Superior temporal gyrus (tissue), 1 donor: ENCODE measurements around the gene KCTD20.
"Not testable (repeated sequence)": the region's sequence is repeated elsewhere in the genome, so short reads cannot be mapped to it uniquely, and the experiment has no call there.

Source experiments
- DNase-seq: peaks from one replicate; pipeline ENCODE4 v3.0.0-alpha.2; 2016; ENCODE audit errors: extremely low spot score

Gene KCTD20

GRCh38 chr6:36442671-36443470, at the start of gene KCTD20, which contains the start of gene PXT1:
Gene KCTD20, plus strand, starts transcription at chr6:36443000. Its CDS starts 27,098 bp downstream, at chr6:36470098.
Gene PXT1, minus strand, starts transcription at chr6:36442854. Its CDS starts 16,772 bp downstream, at chr6:36426082.
- peak; percentile 89 for DNase-seq

- DNase-seq: no peak
Measured at GRCh38 chr6:36399970-36400369, 42.8 kb upstream of the KCTD20 start.

GRCh38 chr6:36402481-36402880, 40.3 kb upstream of the KCTD20 start:
- no peak for DNase-seq

GRCh38 chr6:36404164-36404563, 38.6 kb upstream of the KCTD20 start:
- DNase-seq: no peak

- DNase-seq: not testable (repeated sequence)
Measured at GRCh38 chr6:36409718-36410117, 33.1 kb upstream of the KCTD20 start.

GRCh38 chr6:36413489-36414480, 29.0 kb upstream of the KCTD20 start:
- DNase-seq: no peak

GRCh38 chr6:36414481-36414880, 28.3 kb upstream of the KCTD20 start:
- no peak for DNase-seq

- DNase-seq: no peak
Measured at GRCh38 chr6:36418558-36418957, 24.2 kb upstream of the KCTD20 start.

GRCh38 chr6:36419310-36419709, 23.5 kb upstream of the KCTD20 start:
- no peak for DNase-seq

- DNase-seq: no peak
Measured at GRCh38 chr6:36422714-36423100, 20.1 kb upstream of the KCTD20 start.

- DNase-seq: peak; percentile 97
Measured at GRCh38 chr6:36423101-36423824, 19.5 kb upstream of the KCTD20 start.

GRCh38 chr6:36426622-36427021, 16.2 kb upstream of the KCTD20 start:
- DNase-seq: no peak

- DNase-seq: no peak
Measured at GRCh38 chr6:36428911-36429310, 13.9 kb upstream of the KCTD20 start.

- DNase-seq: no peak
Measured at GRCh38 chr6:36430351-36430750, 12.4 kb upstream of the KCTD20 start.

GRCh38 chr6:36431197-36431596, 11.6 kb upstream of the KCTD20 start:
- DNase-seq: no peak

GRCh38 chr6:36432151-36432671, 10.6 kb upstream of the KCTD20 start:
- no peak for DNase-seq

- no peak for DNase-seq
Measured at GRCh38 chr6:36436466-36436865, 6.3 kb upstream of the KCTD20 start.

- peak; percentile 93 for DNase-seq
Measured at GRCh38 chr6:36441307-36441894, 1.4 kb upstream of the KCTD20 start.

GRCh38 chr6:36442103-36442670, 613 bp upstream of the KCTD20 start:
- no peak for DNase-seq
